Kidney (tissue), 14 donors: ENCODE measurements around the gene RASGRP2. TPM values are rescaled to one million over a fixed set of nuclear protein-coding genes. Genes with fewer than 3 reads are reported as not detected.
A peak's percentile ranks its signal among the peaks of the same experiment; 100 is the strongest.

Experiments used
- DNase-seq, 5 donors: peaks; one replicate each; pipeline ENCODE4 v3.0.0-alpha.2; 2013 to 2020
- FAIRE-seq: peaks from 2 replicates; lab custom pipeline; 2012; peaks lifted over from hg19 to GRCh38; lab: Jason Lieb, UNC
- H3K27ac ChIP-seq, 2 donors: one replicate each; pipeline ENCODE4 v1.7.0; 2013; ENCODE audit warnings: low read depth in 2 of 2, low read length in 2 of 2, inconsistent platforms in 1 of 2
- H3K27me3 ChIP-seq: one replicate; pipeline ENCODE4 v1.7.1; 2013; ENCODE audit warnings: low read length, inconsistent platforms; ENCODE audit not compliant: control insufficient read depth, insufficient read depth
- H3K36me3 ChIP-seq, 3 donors: one replicate each; pipeline versions ENCODE4 v1.7.0 to v1.7.1; 2013; ENCODE audit warnings: low read length in 3 of 3, control low read depth in 1 of 3, inconsistent platforms in 1 of 3; ENCODE audit not compliant: insufficient read depth in 3 of 3, control insufficient read depth in 2 of 3
- H3K4me1 ChIP-seq, 3 donors: one replicate each; pipeline versions ENCODE4 v1.7.0 to v1.7.1; 2013; ENCODE audit warnings: low read length in 3 of 3, inconsistent platforms in 1 of 3, low read depth in 1 of 3; ENCODE audit not compliant: control insufficient read depth in 2 of 3, insufficient read depth in 2 of 3
- H3K4me3 ChIP-seq, 3 donors: one replicate each; pipeline versions ENCODE4 v1.7.0 to v1.8.1; 2013; ENCODE audit warnings: low read length in 3 of 3, control low read depth in 1 of 3, inconsistent platforms in 1 of 3
- H3K9ac ChIP-seq, 3 donors: one replicate each; pipeline versions ENCODE4 v1.7.0 to v1.7.1; 2013; ENCODE audit warnings: low read length in 3 of 3, control low read depth in 1 of 3, inconsistent platforms in 1 of 3
- H3K9me3 ChIP-seq, 3 donors: one replicate each; pipeline versions ENCODE4 v1.7.0 to v1.7.1; 2013; ENCODE audit warnings: low read length in 3 of 3, control low read depth in 1 of 3, inconsistent platforms in 1 of 3; ENCODE audit not compliant: control insufficient read depth in 2 of 3, insufficient read depth in 1 of 3
- intact Hi-C: fragments of 100-400 bp; cut with DNase I; formaldehyde crosslinking; loops from one replicate; pipeline ENCODE4 v1.11.1; 2022
- polyA plus RNA-seq: library from polyadenylated mRNA; stranded (reverse); fragments of 350-450 nt; fragmentation: Illumina TruSeq; extraction: RNeasy Lipid Tissue Mini Kit (QIAGEN cat#74804); gene quantifications from one replicate; pipeline ENCODE4 v1.2.3, GENCODE V29; 2014; ENCODE audit warnings: low read depth, low replicate concordance; ENCODE audit not compliant: insufficient read depth
- total RNA-seq: library from RNA; stranded (reverse); fragmentation: NEBNext Ultra II Directional; extraction: Animal tissue kit (Norgen Biotek cat#: 25700); gene quantifications from one replicate; pipeline ENCODE4 v1.2.1, GENCODE V29; 2021
- TF ChIP-seq, protein P1 (sequence below): IDR thresholded peaks from 3 replicates; pipeline ENCODE4 v1.5.1; 2012; ENCODE audit warnings: mild to moderate bottlenecking, moderate library complexity, borderline replicate concordance; ENCODE audit not compliant: insufficient read depth; ENCODE audit errors: extremely low read depth
- donor health status: control.
- donor health status: control.
- donor health status: control.
- donor health status: control.
- donor health status: control.
- donor health status: DM: yes; HTN: yes; CAD: no.
- donor health status: Normal renal cell carcinoma (clear cell type).

The RASGRP2 gene
- total and polyA plus RNA-seq, 2 donors from 2014 or later, result 14.1 to 42.6 TPM

DNA sequence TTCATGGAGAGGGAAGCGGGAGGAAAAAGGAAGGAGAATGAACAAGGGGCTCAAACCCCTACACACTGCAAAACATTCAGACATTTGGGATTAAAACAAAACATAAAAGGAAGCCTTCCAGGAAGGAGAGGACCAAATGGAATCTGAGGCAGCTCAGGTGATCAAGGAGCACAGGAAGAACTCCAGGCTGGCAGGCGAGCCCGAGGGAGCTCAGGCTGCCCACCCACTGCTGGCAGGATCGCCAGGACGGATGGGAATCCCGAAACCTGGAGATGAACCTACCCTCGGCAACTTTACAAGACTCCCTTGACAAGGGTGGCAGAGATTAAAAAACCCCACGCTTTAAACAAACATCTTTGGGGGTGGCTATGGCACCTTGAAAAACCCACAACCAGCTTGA is 20.8 kb upstream of the RASGRP2 start:
- intact Hi-C loops, result no loop called here
- Histone ChIP-seq H3K36me3 (peaks cover 21 to 52% (median 45%) of the 10 kb centered on the region in 3 donors), H3K9ac (peak overlapping the region in 1 of 3 donors; percentile 28), H3K27ac (peak overlapping the region in 1 of 2 donors; percentile 24), H3K4me3 (no peak overlapping the region), H3K4me1 (peaks cover 3 to 50% (median 27%) of the 10 kb centered on the region in 3 donors), H3K9me3 (no peaks in the 10 kb centered on the region), H3K27me3 (no peaks in the 10 kb centered on the region)
- TF ChIP-seq, protein P1, sequence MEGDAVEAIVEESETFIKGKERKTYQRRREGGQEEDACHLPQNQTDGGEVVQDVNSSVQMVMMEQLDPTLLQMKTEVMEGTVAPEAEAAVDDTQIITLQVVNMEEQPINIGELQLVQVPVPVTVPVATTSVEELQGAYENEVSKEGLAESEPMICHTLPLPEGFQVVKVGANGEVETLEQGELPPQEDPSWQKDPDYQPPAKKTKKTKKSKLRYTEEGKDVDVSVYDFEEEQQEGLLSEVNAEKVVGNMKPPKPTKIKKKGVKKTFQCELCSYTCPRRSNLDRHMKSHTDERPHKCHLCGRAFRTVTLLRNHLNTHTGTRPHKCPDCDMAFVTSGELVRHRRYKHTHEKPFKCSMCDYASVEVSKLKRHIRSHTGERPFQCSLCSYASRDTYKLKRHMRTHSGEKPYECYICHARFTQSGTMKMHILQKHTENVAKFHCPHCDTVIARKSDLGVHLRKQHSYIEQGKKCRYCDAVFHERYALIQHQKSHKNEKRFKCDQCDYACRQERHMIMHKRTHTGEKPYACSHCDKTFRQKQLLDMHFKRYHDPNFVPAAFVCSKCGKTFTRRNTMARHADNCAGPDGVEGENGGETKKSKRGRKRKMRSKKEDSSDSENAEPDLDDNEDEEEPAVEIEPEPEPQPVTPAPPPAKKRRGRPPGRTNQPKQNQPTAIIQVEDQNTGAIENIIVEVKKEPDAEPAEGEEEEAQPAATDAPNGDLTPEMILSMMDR, result no peak
- DNase-seq (peak in 1 of 5 donors; percentile 26), FAIRE-seq (no peak)

DNA sequence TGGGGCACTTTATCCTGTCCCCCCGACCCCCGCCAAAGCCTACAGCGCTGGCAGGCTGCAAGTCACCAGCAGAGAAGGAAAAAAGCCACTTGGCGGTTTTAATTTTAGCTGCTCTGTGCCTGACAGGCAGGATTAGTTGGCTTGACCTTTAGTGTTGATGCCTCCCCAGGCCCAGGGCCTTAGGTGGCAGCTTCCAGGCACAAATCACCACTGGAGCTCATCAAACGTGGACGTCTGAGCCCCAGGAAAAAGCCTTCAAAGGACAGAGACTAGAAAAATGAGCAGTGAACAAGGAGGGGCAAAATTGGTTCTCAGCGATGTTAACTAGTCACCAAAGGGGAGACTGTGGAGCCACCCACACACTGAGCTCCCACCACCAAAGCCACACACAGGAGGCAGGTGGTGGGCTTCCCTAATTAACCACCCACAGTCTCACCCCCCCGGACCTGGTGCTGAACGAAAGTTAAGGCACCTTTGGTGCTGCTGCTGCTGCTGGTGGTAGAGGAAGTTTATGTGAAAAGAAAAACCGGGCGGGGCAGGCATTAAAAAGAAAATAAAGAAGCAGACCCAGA is 20.2 kb upstream of the RASGRP2 start:
- intact Hi-C loops, result no loop called here
- H3K4me1 ChIP-seq, result peaks cover 3 to 55% (median 30%) of the 10 kb centered on the region in 3 donors
- no peak overlapping the region for H3K4me3 ChIP-seq
- peak in 2 of 5 donors; percentile 44 to 51 for DNase-seq
- no peaks in the 10 kb centered on the region for H3K9me3 ChIP-seq
- H3K9ac ChIP-seq, result peak overlapping the region in 1 of 3 donors; percentile 10
- peaks cover 15 to 46% (median 39%) of the 10 kb centered on the region in 3 donors for H3K36me3 ChIP-seq
- TF ChIP-seq, protein P1, result no peak
- no peaks in the 10 kb centered on the region for H3K27me3 ChIP-seq
- no peak for FAIRE-seq
- peak overlapping the region; percentile 56 for H3K27ac ChIP-seq

DNA sequence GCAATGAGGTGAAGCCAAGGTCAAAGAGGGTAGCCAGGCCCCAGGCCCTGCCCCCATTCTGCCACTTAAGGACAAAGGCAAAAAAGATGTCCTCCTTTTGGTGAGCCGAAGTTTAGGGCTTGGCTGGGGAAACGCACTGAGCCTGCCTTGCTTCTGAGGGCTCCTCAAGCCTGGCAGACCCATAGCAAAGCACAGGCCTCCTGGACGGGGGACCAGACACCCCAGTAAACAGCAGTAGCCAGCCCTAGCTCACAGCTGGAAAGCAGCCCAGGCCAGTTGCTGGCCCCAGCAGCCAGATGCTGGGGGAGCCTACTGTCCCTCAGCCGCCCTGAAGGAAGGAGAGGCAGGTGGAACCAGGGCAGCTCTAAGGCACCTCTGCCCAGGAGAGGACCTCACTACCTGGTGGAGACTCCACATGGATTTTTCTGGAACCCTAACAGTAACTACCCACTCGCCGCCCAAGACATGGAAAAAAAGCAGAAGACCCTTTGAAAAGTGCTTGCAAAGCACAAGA is 19.6 kb upstream of the RASGRP2 start:
- DNase-seq, result peak in 2 of 5 donors; percentile 63
- H3K9me3 ChIP-seq, result no peaks in the 10 kb centered on the region
- no peak overlapping the region for H3K4me3 ChIP-seq
- no peaks in the 10 kb centered on the region for H3K27me3 ChIP-seq
- peak overlapping the region in 2 of 3 donors; percentile 17 to 31 for H3K9ac ChIP-seq
- TF ChIP-seq, protein P1, result no peak
- FAIRE-seq, result no peak
- H3K4me1 ChIP-seq, result peaks cover 3 to 55% (median 30%) of the 10 kb centered on the region in 3 donors
- H3K36me3 ChIP-seq, result peaks cover 10 to 40% (median 33%) of the 10 kb centered on the region in 3 donors
- intact Hi-C loops, result no loop called here
- peak overlapping the region; percentile 56 for H3K27ac ChIP-seq
